ENCODE data around the gene ESRRG. TPM values are rescaled to one million over a fixed set of nuclear protein-coding genes. Genes with fewer than 3 reads are reported as not detected.

ESRRG gene
- total and polyA plus RNA-seq, 2 donors (not counting 1 experiment from before 2014, with no cell fraction given) = 0.06 TPM; not detected in 1

DNA sequence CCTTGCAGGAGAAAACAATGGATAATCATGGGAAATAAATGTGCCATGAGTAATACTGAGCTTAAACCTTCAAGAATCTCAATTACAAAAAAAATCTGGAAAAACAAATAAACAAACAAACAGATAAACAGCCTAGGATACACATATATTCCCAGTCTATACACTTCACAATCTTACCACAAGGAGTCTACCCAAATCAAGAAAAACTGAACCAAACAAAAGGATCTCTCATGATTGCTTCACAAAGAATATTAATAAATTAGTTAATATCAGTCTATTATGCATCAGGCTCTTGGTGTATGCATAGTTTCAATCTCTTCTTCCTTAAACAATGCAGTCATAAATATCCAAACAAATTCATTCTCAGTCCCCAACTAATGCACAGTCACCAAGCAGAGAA, 3.2 kb upstream of the ESRRG start:
- ATAC-seq (ENCODE audit: low read depth) = no peak
- H3K4me1 Mint-ChIP-seq = peaks cover 8% of the 10 kb centered on the region
- Histone ChIP-seq H3K9ac (ENCODE audit: low read length) (no peak overlapping the region), H3K36me3 (replicated peaks in 1 of 2; ENCODE audit: control extremely low read depth in 1 of 2, control insufficient read depth in 1 of 2, extremely low read depth in 1 of 2, insufficient read depth in 2 of 2, low read length in 1 of 2) (no peaks in the 10 kb centered on the region), H3K27ac (ENCODE audit: low read length in 2 of 2) (no peak overlapping the region), H3K4me3 (ENCODE audit: control extremely low read depth in 1 of 5, extremely low read depth in 1 of 5, insufficient read depth in 1 of 5, low read depth in 2 of 5, low read length in 4 of 5) (no peak overlapping the region), H3K9me3 (ENCODE audit: control extremely low read depth in 1 of 3, control insufficient read depth in 2 of 3, insufficient read depth in 1 of 3, low read length in 2 of 3) (no peaks in the 10 kb centered on the region), H3K79me2 (ENCODE audit: control insufficient read depth, insufficient read depth, low read length) (no peaks in the 10 kb centered on the region), H4K20me1 (ENCODE audit: control insufficient read depth, insufficient read depth, low read length, poor library complexity, severe bottlenecking) (no peaks in the 10 kb centered on the region), H2AFZ (ENCODE audit: insufficient read depth, low read depth, low read length, poor library complexity, severe bottlenecking) (no peak overlapping the region), H3K4me1 (ENCODE audit: control insufficient read depth in 2 of 2, insufficient read depth in 2 of 2, low read length in 2 of 2) (peaks cover 4 to 11% of the 10 kb centered on the region in 2 donors), H3K27me3 (replicated peaks in 1 of 4; ENCODE audit: control extremely low read depth in 1 of 4, control insufficient read depth in 3 of 4, insufficient read depth in 4 of 4, low read length in 3 of 4) (peaks cover 0 to 19% (median 6%) of the 10 kb centered on the region in 4 experiments), H3K4me2 (replicated peaks; ENCODE audit: low read depth, low read length, poor library complexity, severe bottlenecking) (no peak overlapping the region)
- H3K9me3 Mint-ChIP-seq (ENCODE audit: insufficient read depth) = no peaks in the 10 kb centered on the region
- POLR2A ChIA-PET = no interaction called here
- intact Hi-C loops (cut with micrococcal nuclease) = no loop called here
- CTCF ChIA-PET = no interaction called here
- peaks cover 43% of the 10 kb centered on the region for H3K27me3 Mint-ChIP-seq
- H3K4me3 Mint-ChIP-seq = no peak overlapping the region
- TF ChIP-seq, protein P1, sequence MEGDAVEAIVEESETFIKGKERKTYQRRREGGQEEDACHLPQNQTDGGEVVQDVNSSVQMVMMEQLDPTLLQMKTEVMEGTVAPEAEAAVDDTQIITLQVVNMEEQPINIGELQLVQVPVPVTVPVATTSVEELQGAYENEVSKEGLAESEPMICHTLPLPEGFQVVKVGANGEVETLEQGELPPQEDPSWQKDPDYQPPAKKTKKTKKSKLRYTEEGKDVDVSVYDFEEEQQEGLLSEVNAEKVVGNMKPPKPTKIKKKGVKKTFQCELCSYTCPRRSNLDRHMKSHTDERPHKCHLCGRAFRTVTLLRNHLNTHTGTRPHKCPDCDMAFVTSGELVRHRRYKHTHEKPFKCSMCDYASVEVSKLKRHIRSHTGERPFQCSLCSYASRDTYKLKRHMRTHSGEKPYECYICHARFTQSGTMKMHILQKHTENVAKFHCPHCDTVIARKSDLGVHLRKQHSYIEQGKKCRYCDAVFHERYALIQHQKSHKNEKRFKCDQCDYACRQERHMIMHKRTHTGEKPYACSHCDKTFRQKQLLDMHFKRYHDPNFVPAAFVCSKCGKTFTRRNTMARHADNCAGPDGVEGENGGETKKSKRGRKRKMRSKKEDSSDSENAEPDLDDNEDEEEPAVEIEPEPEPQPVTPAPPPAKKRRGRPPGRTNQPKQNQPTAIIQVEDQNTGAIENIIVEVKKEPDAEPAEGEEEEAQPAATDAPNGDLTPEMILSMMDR (IDR thresholded peaks at IDR 0.05) = no peak
- TF ChIP-seq EZH2 (IDR thresholded peaks at IDR 0.05; ENCODE audit: borderline replicate concordance, insufficient read depth, low read depth, low read length, poor library complexity, severe bottlenecking) = no peak
- no peak overlapping the region for H3K27ac Mint-ChIP-seq
- DNase-seq = no peak

DNA sequence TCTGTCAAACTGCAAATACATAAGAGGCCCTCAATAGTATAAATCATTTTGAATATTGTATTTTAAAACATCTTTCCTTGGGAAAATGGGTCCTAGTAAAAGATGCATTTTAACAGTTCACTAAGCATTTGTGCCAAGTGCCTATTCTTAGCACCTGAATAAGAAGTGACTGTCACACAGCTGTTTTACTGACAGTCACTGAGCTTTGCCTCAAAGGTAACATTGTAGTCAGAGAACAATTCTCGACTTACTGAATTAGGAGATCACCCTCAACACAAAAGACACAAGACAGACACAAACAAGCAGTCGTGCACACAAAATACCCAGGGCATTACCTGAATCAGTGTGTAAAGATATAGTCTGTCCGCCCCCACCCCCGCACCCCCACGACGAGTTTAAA, 408 bp downstream of the ESRRG start:
- Histone ChIP-seq H3K4me1 (ENCODE audit: control insufficient read depth in 2 of 2, insufficient read depth in 2 of 2, low read length in 2 of 2) (peaks cover 4 to 11% of the 10 kb centered on the region in 2 donors), H4K20me1 (ENCODE audit: control insufficient read depth, insufficient read depth, low read length, poor library complexity, severe bottlenecking) (no peaks in the 10 kb centered on the region), H3K4me3 (ENCODE audit: control extremely low read depth in 1 of 5, extremely low read depth in 1 of 5, insufficient read depth in 1 of 5, low read depth in 2 of 5, low read length in 4 of 5) (peak overlapping the region in 1 of 5 experiments; percentile 3), H3K36me3 (replicated peaks in 1 of 2; ENCODE audit: control extremely low read depth in 1 of 2, control insufficient read depth in 1 of 2, extremely low read depth in 1 of 2, insufficient read depth in 2 of 2, low read length in 1 of 2) (no peaks in the 10 kb centered on the region), H3K27me3 (replicated peaks in 1 of 4; ENCODE audit: control extremely low read depth in 1 of 4, control insufficient read depth in 3 of 4, insufficient read depth in 4 of 4, low read length in 3 of 4) (peaks cover 0 to 19% (median 6%) of the 10 kb centered on the region in 4 experiments), H3K4me2 (replicated peaks; ENCODE audit: low read depth, low read length, poor library complexity, severe bottlenecking) (peak overlapping the region; percentile 54), H3K27ac (ENCODE audit: low read length in 2 of 2) (no peak overlapping the region), H3K79me2 (ENCODE audit: control insufficient read depth, insufficient read depth, low read length) (no peaks in the 10 kb centered on the region), H2AFZ (ENCODE audit: insufficient read depth, low read depth, low read length, poor library complexity, severe bottlenecking) (peak overlapping the region; percentile 45), H3K9ac (ENCODE audit: low read length) (no peak overlapping the region), H3K9me3 (ENCODE audit: control extremely low read depth in 1 of 3, control insufficient read depth in 2 of 3, insufficient read depth in 1 of 3, low read length in 2 of 3) (no peaks in the 10 kb centered on the region)
- POLR2A ChIA-PET = no interaction called here
- H3K4me3 Mint-ChIP-seq = peak overlapping the region; percentile 15
- peaks cover 43% of the 10 kb centered on the region for H3K27me3 Mint-ChIP-seq
- H3K4me1 Mint-ChIP-seq = peaks cover 8% of the 10 kb centered on the region
- whole genome bisulfite sequencing (ENCODE audit: insufficient coverage) = 7% methylated on average over 3 of the region's 6 CpGs
- no peaks in the 10 kb centered on the region for H3K9me3 Mint-ChIP-seq (ENCODE audit: insufficient read depth)
- DNase-seq = no peak
- intact Hi-C loops (cut with micrococcal nuclease) = no loop called here
- no peak overlapping the region for H3K27ac Mint-ChIP-seq
- no peak for ATAC-seq (ENCODE audit: low read depth)
- CTCF ChIA-PET = no interaction called here
- TF ChIP-seq, protein P1 (IDR thresholded peaks at IDR 0.05) = no peak
- no peak for TF ChIP-seq EZH2 (IDR thresholded peaks at IDR 0.05; ENCODE audit: borderline replicate concordance, insufficient read depth, low read depth, low read length, poor library complexity, severe bottlenecking)
